IMR-90 (cell line): ENCODE results near the gene ERMN. TPM values are rescaled to one million over a fixed set of nuclear protein-coding genes. Genes with fewer than 3 reads are reported as not detected.

ENCODE experiments used
- ATAC-seq: fragments of 200-7000 bp; cut with Tn5 transposase; 2 replicates; pipeline ENCODE4 v1.9.1; 2020; ENCODE audit warnings: low read depth, mild to moderate bottlenecking, moderate library complexity
- BruUV-seq: library from RNA; stranded (reverse); fragments of 400-500 nt; replicated peaks from 2 replicates; lab custom pipeline; 2021; lab: Mats Ljungman, UMichigan
- CTCF ChIA-PET: fragments of 300-600 bp; formaldehyde crosslinking; extraction: SDS; loops from one replicate; lab custom pipeline; 2021; ENCODE audit warnings: antibody characterized with exemption; lab: Yijun Ruan, JAX
- POLR2A ChIA-PET: fragments of 300-600 bp; sonication (Branson Sonifier 250); formaldehyde crosslinking; loops from one replicate; lab custom pipeline; 2022; ENCODE audit warnings: antibody characterized with exemption; ENCODE audit not compliant: unreplicated experiment; lab: Charles Lee
- DNase-seq: peaks from one replicate; pipeline ENCODE4 v3.0.0; 2013
- H2AFZ ChIP-seq: replicated peaks from 2 replicates; pipeline ENCODE3; 2013; ENCODE audit warnings: low read length, mild to moderate bottlenecking; ENCODE audit not compliant: poor library complexity
- H2AK5ac ChIP-seq: 2 replicates; pipeline ENCODE4 v1.6.1; 2013; ENCODE audit warnings: low read depth, low read length, inconsistent platforms
- H2AK9ac ChIP-seq: replicated peaks from 2 replicates; pipeline ENCODE3; 2013; ENCODE audit warnings: mild to moderate bottlenecking, low read depth, low read length, moderate library complexity; ENCODE audit not compliant: poor library complexity
- H2BK120ac ChIP-seq: 2 replicates; pipeline ENCODE4 v1.6.1; 2013; ENCODE audit warnings: low read depth, low read length, inconsistent platforms
- H2BK15ac ChIP-seq: 3 replicates; pipeline ENCODE4 v1.6.1; 2013; ENCODE audit warnings: low read depth, low read length, inconsistent platforms
- H2BK20ac ChIP-seq: 2 replicates; pipeline ENCODE4 v1.6.1; 2013; ENCODE audit warnings: low read depth, mild to moderate bottlenecking, inconsistent platforms, low read length, moderate library complexity
- H2BK5ac ChIP-seq: 2 replicates; pipeline ENCODE4 v1.6.1; 2013; ENCODE audit warnings: mild to moderate bottlenecking, low read depth, low read length, inconsistent platforms; ENCODE audit not compliant: poor library complexity, severe bottlenecking
- H3K14ac ChIP-seq: replicated peaks from 2 replicates; pipeline ENCODE4 v1.6.1; 2013; ENCODE audit warnings: low read depth, low read length, inconsistent platforms
- H3K18ac ChIP-seq: 2 replicates; pipeline ENCODE4 v1.6.1; 2013; ENCODE audit warnings: low read depth, low read length, control low read depth
- H3K23ac ChIP-seq: 2 replicates; pipeline ENCODE4 v1.6.1; 2013; ENCODE audit warnings: low read depth, low read length, inconsistent platforms
- H3K27ac ChIP-seq: 2 replicates; pipeline ENCODE4 v1.5.1; 2013; ENCODE audit warnings: mild to moderate bottlenecking, control low read depth, low read length; ENCODE audit not compliant: insufficient read depth
- H3K27me3 ChIP-seq: 2 replicates; pipeline ENCODE4 v1.6.1; 2013; ENCODE audit warnings: low read length; ENCODE audit not compliant: control insufficient read depth, insufficient read depth
- H3K36me3 ChIP-seq: 2 replicates; pipeline ENCODE4 v1.6.1; 2013; ENCODE audit warnings: low read length, mixed read lengths; ENCODE audit not compliant: control insufficient read depth, insufficient read depth
- H3K4ac ChIP-seq: 2 replicates; pipeline ENCODE4 v1.6.1; 2013; ENCODE audit warnings: low read depth, low read length, inconsistent platforms
- H3K4me1 ChIP-seq: 2 replicates; pipeline ENCODE4 v1.6.1; 2013; ENCODE audit warnings: low read length, mixed read lengths; ENCODE audit not compliant: control insufficient read depth, insufficient read depth
- H3K4me2 ChIP-seq: 2 replicates; pipeline ENCODE4 v1.6.1; 2013; ENCODE audit warnings: low read depth, mild to moderate bottlenecking, control low read depth, low read length, moderate library complexity
- H3K4me3 ChIP-seq: 2 replicates; pipeline ENCODE4 v1.5.1; 2013; ENCODE audit warnings: low read depth, mild to moderate bottlenecking, control low read depth, low read length, moderate library complexity; ENCODE audit not compliant: insufficient read depth
- H3K56ac ChIP-seq: 2 replicates; pipeline ENCODE4 v1.6.1; 2013; ENCODE audit warnings: low read length, inconsistent platforms; ENCODE audit not compliant: insufficient read depth; ENCODE audit errors: extremely low read depth
- H3K79me1 ChIP-seq, 2 experiments: 2 replicates each; pipeline ENCODE4 v1.6.1; 2013; ENCODE audit warnings: low read length in 2 of 2, inconsistent platforms in 1 of 2, low read depth in 1 of 2
- H3K9ac ChIP-seq: 2 replicates; pipeline ENCODE4 v1.6.1; 2013; ENCODE audit warnings: low read depth, low read length, control low read depth
- H3K9me1 ChIP-seq: 2 replicates; pipeline ENCODE4 v1.6.1; 2013; ENCODE audit warnings: low read length, inconsistent platforms; ENCODE audit not compliant: insufficient read depth
- H3K9me3 ChIP-seq: 2 replicates; pipeline ENCODE4 v1.6.1; 2013; ENCODE audit warnings: low read length; ENCODE audit not compliant: control insufficient read depth, insufficient read depth
- H4K20me1 ChIP-seq: 2 replicates; pipeline ENCODE4 v1.6.1; 2013; ENCODE audit warnings: low read length, inconsistent platforms; ENCODE audit not compliant: insufficient read depth
- H4K5ac ChIP-seq: 2 replicates; pipeline ENCODE4 v1.6.1; 2013; ENCODE audit warnings: mild to moderate bottlenecking, low read depth, low read length, control low read depth
- H4K8ac ChIP-seq, 2 experiments: 2 replicates each; pipeline ENCODE4 v1.6.1; 2013; ENCODE audit warnings: low read depth in 2 of 2, low read length in 2 of 2, control low read depth in 1 of 2, inconsistent platforms in 1 of 2
- H4K91ac ChIP-seq: 2 replicates; pipeline ENCODE4 v1.6.1; 2013; ENCODE audit warnings: low read depth, low read length, inconsistent platforms; ENCODE audit not compliant: insufficient read depth
- BHLHE40 ChIP-seq: fragments of 150-350 bp; IDR thresholded peaks from 2 replicates; pipeline ENCODE4 v1.6.1; 2016; ENCODE audit warnings: mild to moderate bottlenecking, low read depth, low read length
- CEBPB ChIP-seq: IDR thresholded peaks from 2 replicates; pipeline ENCODE4 v1.6.1; 2012; ENCODE audit warnings: low read depth, low read length, improper control_type of control experiment
- CHD1 ChIP-seq: IDR thresholded peaks from 2 replicates; pipeline ENCODE4 v1.6.1; 2012; ENCODE audit warnings: low read depth, low read length, improper control_type of control experiment
- FOS ChIP-seq: fragments of 150-350 bp; IDR thresholded peaks from 2 replicates; pipeline ENCODE4 v1.6.1; 2016; ENCODE audit warnings: low read depth, low read length
- MAFK ChIP-seq: IDR thresholded peaks from 2 replicates; pipeline ENCODE4 v1.6.1; 2012; ENCODE audit warnings: low read depth, low read length, improper control_type of control experiment
- MAZ ChIP-seq: IDR thresholded peaks from 2 replicates; pipeline ENCODE4 v1.6.1; 2012; ENCODE audit warnings: low read depth, mild to moderate bottlenecking, low read length, improper control_type of control experiment, moderate library complexity, borderline replicate concordance
- MXI1 ChIP-seq: IDR thresholded peaks from 2 replicates; pipeline ENCODE4 v1.6.1; 2012; ENCODE audit warnings: low read depth, mild to moderate bottlenecking, low read length, moderate library complexity, borderline replicate concordance
- NFE2L2 ChIP-seq: fragments of 150-350 bp; IDR thresholded peaks from 2 replicates; pipeline ENCODE4 v1.6.1; 2016; ENCODE audit warnings: low read depth, mild to moderate bottlenecking, low read length
- POLR2A ChIP-seq: IDR thresholded peaks from 2 replicates; pipeline ENCODE4 v1.6.1; 2012; ENCODE audit warnings: mild to moderate bottlenecking, low read depth, low read length
- RAD21 ChIP-seq: IDR thresholded peaks from 2 replicates; pipeline ENCODE4 v1.6.1; 2012; ENCODE audit warnings: low read length, improper control_type of control experiment
- RFX5 ChIP-seq: IDR thresholded peaks from 2 replicates; pipeline ENCODE4 v1.8.0; 2012; ENCODE audit warnings: low read depth, mild to moderate bottlenecking, low read length, moderate library complexity
- WGBS, 2 experiments: methylation state at CpG; one replicate each; pipeline versions ENCODE4 v1.1.5 to v1.1.7; 2013; ENCODE audit warnings: missing lambda C conversion rate in 2 of 2; ENCODE audit not compliant: insufficient read length in 1 of 2; ENCODE audit errors: extremely low coverage in 2 of 2; 5-methylcytosine and 5-hydroxymethylcytosine counted together
- dilution Hi-C: fragments of 300-500 bp; cut with HindIII; formaldehyde crosslinking; loops from one replicate; pipeline ENCODE4 v1.14.3; 2018; ENCODE audit warnings: low sequenced_read_pairs; ENCODE audit not compliant: unreplicated experiment
- in situ Hi-C: fragments of 300-500 bp; cut with MboI; formaldehyde crosslinking; loops from 3 replicates; pipeline ENCODE4 v1.14.3; 2019; ENCODE audit warnings: low sequenced_read_pairs, inconsistent platforms, mixed read lengths
- intact Hi-C: fragments of 100-400 bp; cut with micrococcal nuclease; formaldehyde crosslinking; loops from 2 replicates; pipeline ENCODE4 v1.10.0; 2022
- polyA plus RNA-seq, 3 experiments: library from polyadenylated mRNA; depleted of rRNA; stranded (reverse); fragments of >200 nt; gene quantifications; 2 replicates each; pipeline ENCODE4 v1.2.3, GENCODE V29; 2012; ENCODE audit warnings: low replicate concordance in 1 of 3
- total RNA-seq: library from RNA; depleted of rRNA; stranded (reverse); fragments of >200 nt; gene quantifications from 2 replicates; pipeline ENCODE4 v1.2.3, GENCODE V29; 2012
- TF ChIP-seq, protein P1 (sequence below): fragments of 150-350 bp; IDR thresholded peaks from 2 replicates; pipeline ENCODE4 v1.6.1; 2017; ENCODE audit warnings: mild to moderate bottlenecking, antibody characterized with exemption, low read length, low read depth
- TF ChIP-seq, protein P2 (sequence below): conservative IDR thresholded peaks from 2 replicates; pipeline ENCODE4 v1.5.1; 2012; ENCODE audit warnings: mild to moderate bottlenecking, low read depth, low read length, improper control_type of control experiment
- TF ChIP-seq, protein P3 (sequence below): fragments of 150-350 bp; IDR thresholded peaks from 2 replicates; pipeline ENCODE4 v1.6.1; 2016; ENCODE audit warnings: low read depth, mild to moderate bottlenecking, low read length, moderate library complexity, borderline replicate concordance

Gene ERMN
- total and polyA plus RNA-seq, 2 of the 4 experiments (the other 2 are of a cell fraction), result not detected

DNA sequence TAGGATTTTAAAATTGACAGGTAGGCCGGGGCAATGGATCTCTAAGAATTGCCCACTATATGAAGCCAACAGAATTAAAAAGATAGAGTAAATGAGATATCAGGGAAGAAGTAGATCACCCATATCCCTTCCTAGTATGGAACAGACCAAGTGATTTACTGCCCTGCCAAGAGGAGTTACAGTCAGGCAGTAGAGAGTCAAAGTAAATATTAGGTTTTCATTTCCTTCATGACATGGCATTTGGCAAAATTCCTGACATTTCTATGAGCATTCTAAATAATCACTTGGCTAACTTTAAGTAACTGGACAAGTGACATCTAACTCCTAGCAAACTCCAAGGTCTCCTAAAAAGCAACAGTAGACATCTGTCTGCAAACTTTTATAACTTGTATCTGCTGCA lies 34.6 kb downstream of the ERMN start:
- peaks cover 0 to 2% of the 10 kb centered on the region in 2 experiments; a peak in 2 of 4 replicates for H3K79me1 ChIP-seq
- no TSS peak for BruUV-seq
- intact Hi-C loops (no loop called here), in situ Hi-C loops (no loop called here), dilution Hi-C loops (no loop called here)
- H3K4ac ChIP-seq, result no peak overlapping the region
- no peak overlapping the region for H2AK9ac ChIP-seq
- no peak overlapping the region for H2BK20ac ChIP-seq
- ATAC-seq (peak; percentile 55), DNase-seq (peak; percentile 13)
- no peak overlapping the region for H3K9ac ChIP-seq
- no peak overlapping the region for H2BK15ac ChIP-seq
- H3K23ac ChIP-seq, result no peak overlapping the region
- no peak overlapping the region for H3K4me3 ChIP-seq
- CTCF ChIA-PET, result no interaction called here
- no peak overlapping the region for H3K4me2 ChIP-seq
- H4K20me1 ChIP-seq, result no peaks in the 10 kb centered on the region
- H3K56ac ChIP-seq, result no peak overlapping the region
- TF ChIP-seq, protein P1, sequence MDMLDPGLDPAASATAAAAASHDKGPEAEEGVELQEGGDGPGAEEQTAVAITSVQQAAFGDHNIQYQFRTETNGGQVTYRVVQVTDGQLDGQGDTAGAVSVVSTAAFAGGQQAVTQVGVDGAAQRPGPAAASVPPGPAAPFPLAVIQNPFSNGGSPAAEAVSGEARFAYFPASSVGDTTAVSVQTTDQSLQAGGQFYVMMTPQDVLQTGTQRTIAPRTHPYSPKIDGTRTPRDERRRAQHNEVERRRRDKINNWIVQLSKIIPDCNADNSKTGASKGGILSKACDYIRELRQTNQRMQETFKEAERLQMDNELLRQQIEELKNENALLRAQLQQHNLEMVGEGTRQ, result no peak
- TF ChIP-seq RFX5, result no peak
- TF ChIP-seq MAFK, result no peak
- TF ChIP-seq FOS, result no peak
- no peak for TF ChIP-seq MXI1
- TF ChIP-seq CHD1, result no peak
- TF ChIP-seq BHLHE40, result no peak
- no peak for TF ChIP-seq CEBPB
- TF ChIP-seq POLR2A, result no peak
- TF ChIP-seq, protein P2, sequence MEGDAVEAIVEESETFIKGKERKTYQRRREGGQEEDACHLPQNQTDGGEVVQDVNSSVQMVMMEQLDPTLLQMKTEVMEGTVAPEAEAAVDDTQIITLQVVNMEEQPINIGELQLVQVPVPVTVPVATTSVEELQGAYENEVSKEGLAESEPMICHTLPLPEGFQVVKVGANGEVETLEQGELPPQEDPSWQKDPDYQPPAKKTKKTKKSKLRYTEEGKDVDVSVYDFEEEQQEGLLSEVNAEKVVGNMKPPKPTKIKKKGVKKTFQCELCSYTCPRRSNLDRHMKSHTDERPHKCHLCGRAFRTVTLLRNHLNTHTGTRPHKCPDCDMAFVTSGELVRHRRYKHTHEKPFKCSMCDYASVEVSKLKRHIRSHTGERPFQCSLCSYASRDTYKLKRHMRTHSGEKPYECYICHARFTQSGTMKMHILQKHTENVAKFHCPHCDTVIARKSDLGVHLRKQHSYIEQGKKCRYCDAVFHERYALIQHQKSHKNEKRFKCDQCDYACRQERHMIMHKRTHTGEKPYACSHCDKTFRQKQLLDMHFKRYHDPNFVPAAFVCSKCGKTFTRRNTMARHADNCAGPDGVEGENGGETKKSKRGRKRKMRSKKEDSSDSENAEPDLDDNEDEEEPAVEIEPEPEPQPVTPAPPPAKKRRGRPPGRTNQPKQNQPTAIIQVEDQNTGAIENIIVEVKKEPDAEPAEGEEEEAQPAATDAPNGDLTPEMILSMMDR, result no peak
- no peak for TF ChIP-seq MAZ
- no peak for TF ChIP-seq NFE2L2
- TF ChIP-seq RAD21, result no peak
- TF ChIP-seq, protein P3, sequence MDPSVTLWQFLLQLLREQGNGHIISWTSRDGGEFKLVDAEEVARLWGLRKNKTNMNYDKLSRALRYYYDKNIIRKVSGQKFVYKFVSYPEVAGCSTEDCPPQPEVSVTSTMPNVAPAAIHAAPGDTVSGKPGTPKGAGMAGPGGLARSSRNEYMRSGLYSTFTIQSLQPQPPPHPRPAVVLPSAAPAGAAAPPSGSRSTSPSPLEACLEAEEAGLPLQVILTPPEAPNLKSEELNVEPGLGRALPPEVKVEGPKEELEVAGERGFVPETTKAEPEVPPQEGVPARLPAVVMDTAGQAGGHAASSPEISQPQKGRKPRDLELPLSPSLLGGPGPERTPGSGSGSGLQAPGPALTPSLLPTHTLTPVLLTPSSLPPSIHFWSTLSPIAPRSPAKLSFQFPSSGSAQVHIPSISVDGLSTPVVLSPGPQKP, result no peak
- H4K5ac ChIP-seq, result no peak overlapping the region
- H3K9me3 ChIP-seq, result no peaks in the 10 kb centered on the region
- no peaks in the 10 kb centered on the region for H3K27me3 ChIP-seq
- H3K14ac ChIP-seq, result no peak overlapping the region
- H3K4me1 ChIP-seq, result peaks cover 6% of the 10 kb centered on the region
- no peak overlapping the region for H2AFZ ChIP-seq
- H3K9me1 ChIP-seq, result peaks cover 8% of the 10 kb centered on the region; the same call in 1 of the 2 replicates
- H2BK5ac ChIP-seq, result no peak overlapping the region
- no peak overlapping the region for H2BK120ac ChIP-seq
- 80% methylated on average over 1 of the region's 1 CpG; no CpG with 5 or more reads in 1 of the 2 experiments for WGBS, 2 experiments
- POLR2A ChIA-PET, result no interaction called here
- H3K27ac ChIP-seq, result no peak overlapping the region
- no peak overlapping the region for H4K8ac ChIP-seq
- no peak overlapping the region for H2AK5ac ChIP-seq
- H4K91ac ChIP-seq, result no peak overlapping the region
- no peak overlapping the region for H3K18ac ChIP-seq
- peaks cover 7% of the 10 kb centered on the region for H3K36me3 ChIP-seq
